HepG2 (cell line): Measurements from ENCODE around the gene NFX1. TPM values are rescaled to one million over a fixed set of nuclear protein-coding genes. Genes with fewer than 3 reads are reported as not detected.
A peak's percentile ranks its signal among the peaks of the same experiment; 100 is the strongest.

Experiments used
- ATAC-seq: fragments of 200-7000 bp; cut with Tn5 transposase; 3 replicates; pipeline ENCODE4 v1.9.1; 2020; ENCODE audit warnings: mild to moderate bottlenecking, moderate library complexity
- BruUV-seq: library from RNA; stranded (reverse); fragments of 400-500 nt; replicated peaks from 2 replicates; lab custom pipeline; 2021; lab: Mats Ljungman, UMichigan
- CTCF ChIA-PET: fragments of 300-600 bp; formaldehyde crosslinking; extraction: SDS; loops from one replicate; lab custom pipeline; 2021; ENCODE audit warnings: low total read pairs, inconsistent platforms, low intra/inter-chr PET ratio; lab: Yijun Ruan, JAX
- POLR2A ChIA-PET: fragments of 350-600 bp; sonication (Branson Sonifier 250); formaldehyde crosslinking; loops from one replicate; lab custom pipeline; 2020; ENCODE audit warnings: antibody characterized with exemption, inconsistent platforms; lab: Yijun Ruan, JAX
- DNase-seq: peaks from one replicate; pipeline ENCODE4 v3.0.0-alpha.2; 2015; ENCODE audit warnings: low spot score
- FAIRE-seq: peaks from 3 replicates; lab custom pipeline; 2011; peaks lifted over from hg19 to GRCh38; lab: Jason Lieb, UNC
- H2AFZ ChIP-seq: one replicate; pipeline ENCODE4 v1.6.1; 2011; ENCODE audit warnings: low read length, inconsistent platforms
- H3K27ac ChIP-seq: fragments of 300-600 bp; 3 replicates; pipeline ENCODE4 v1.8.0; 2011; ENCODE audit warnings: mixed run types, mild to moderate bottlenecking, mixed read lengths, low read length, inconsistent platforms; ENCODE audit not compliant: insufficient read depth; ENCODE audit errors: extremely low read length
- H3K27me3 ChIP-seq, 2 experiments: fragments of 200-600 bp in 1 of 2; 2 replicates in 1 of 2; 3 replicates in 1 of 2; pipeline versions ENCODE4 v1.6.0 to v1.8.0; 2011; ENCODE audit warnings: low read length in 2 of 2, mild to moderate bottlenecking in 2 of 2, moderate library complexity in 2 of 2, inconsistent platforms in 1 of 2; ENCODE audit not compliant: insufficient read depth in 2 of 2, control insufficient read depth in 1 of 2
- H3K36me3 ChIP-seq, 2 experiments: fragments of 200-600 bp in 1 of 2; replicated peaks in 1 of 2; 2 replicates in 1 of 2; 3 replicates in 1 of 2; pipeline versions ENCODE4 v1.5.1 to v1.8.0; 2011; ENCODE audit warnings: low read length in 2 of 2, inconsistent platforms in 1 of 2; ENCODE audit not compliant: insufficient read depth in 2 of 2, control insufficient read depth in 1 of 2
- H3K4me1 ChIP-seq: 2 replicates; pipeline ENCODE4 v1.5.1; 2012; ENCODE audit warnings: low read length, inconsistent platforms; ENCODE audit not compliant: insufficient read depth
- H3K4me2 ChIP-seq: 2 replicates; pipeline ENCODE4 v1.6.0; 2011; ENCODE audit warnings: low read depth, low read length, inconsistent platforms
- H3K4me3 ChIP-seq, 3 experiments: fragments of 200-600 bp in 1 of 3; sonication (generic), shearing (Covaris generic) in 1 of 3; replicated peaks in 1 of 3; 2 replicates each; pipeline ENCODE4 v1.5.1; 2011 to 2016; ENCODE audit warnings: low read length in 3 of 3, inconsistent platforms in 2 of 3, low read depth in 2 of 3, mild to moderate bottlenecking in 2 of 3, control low read depth in 1 of 3, mixed read lengths in 1 of 3; ENCODE audit not compliant: insufficient read depth in 1 of 3
- H3K79me2 ChIP-seq: one replicate; pipeline ENCODE4 v1.6.1; 2011; ENCODE audit warnings: low read length, inconsistent platforms; ENCODE audit not compliant: insufficient read depth
- H3K9ac ChIP-seq: 2 replicates; pipeline ENCODE4 v1.6.0; 2011; ENCODE audit warnings: mild to moderate bottlenecking, low read depth, low read length, inconsistent platforms; ENCODE audit not compliant: insufficient read depth
- H3K9me3 ChIP-seq: 2 replicates; pipeline ENCODE4 v1.5.1; 2012; ENCODE audit warnings: mild to moderate bottlenecking, low read length
- H4K20me1 ChIP-seq: 2 replicates; pipeline ENCODE4 v1.6.0; 2011; ENCODE audit warnings: inconsistent platforms, mild to moderate bottlenecking, low read length, moderate library complexity; ENCODE audit not compliant: insufficient read depth
- ATRX ChIP-seq: sonication (generic); formaldehyde crosslinking; IDR thresholded peaks from 2 replicates; pipeline ENCODE4 v1.4.0; 2020; ENCODE audit warnings: missing genetic modification reagents, borderline replicate concordance
- ETV5 ChIP-seq: IDR thresholded peaks from 2 replicates; pipeline ENCODE4 v1.6.1; 2018; ENCODE audit warnings: missing biosample characterization, missing genetic modification reagents, inconsistent platforms, borderline replicate concordance
- IKZF4 ChIP-seq: sonication (generic); formaldehyde crosslinking; IDR thresholded peaks from 2 replicates; pipeline ENCODE4 v1.5.1; 2020; ENCODE audit warnings: borderline replicate concordance, mild to moderate bottlenecking, low read depth, missing genetic modification reagents; ENCODE audit errors: not compliant biosample characterization
- NFE2L2 ChIP-seq: fragments of 150-350 bp; IDR thresholded peaks from 2 replicates; pipeline ENCODE4 v1.6.1; 2014; ENCODE audit warnings: low read length
- RAD21 ChIP-seq: fragments of 450-650 bp; formaldehyde crosslinking; IDR thresholded peaks from 2 replicates; pipeline ENCODE4 v1.5.0; 2020; ENCODE audit warnings: mild to moderate bottlenecking
- REL ChIP-seq: sonication (generic); formaldehyde crosslinking; conservative IDR thresholded peaks from 2 replicates; pipeline ENCODE4 v1.8.0; 2022; ENCODE audit warnings: mild to moderate bottlenecking, missing genetic modification reagents, moderate library complexity
- RFXAP ChIP-seq: sonication (generic); formaldehyde crosslinking; IDR thresholded peaks from 2 replicates; pipeline ENCODE4 v1.4.0; 2020; ENCODE audit warnings: missing genetic modification reagents, borderline replicate concordance
- SP5 ChIP-seq: IDR thresholded peaks from 2 replicates; pipeline ENCODE4 v1.6.1; 2016; ENCODE audit warnings: low read depth, borderline replicate concordance
- ZFYVE20 ChIP-seq: sonication (generic); formaldehyde crosslinking; IDR thresholded peaks from 2 replicates; pipeline ENCODE4 v1.8.0; 2023; ENCODE audit warnings: low read depth, mild to moderate bottlenecking, moderate library complexity, missing genetic modification reagents, borderline replicate concordance
- ZIK1 ChIP-seq: sonication (generic); formaldehyde crosslinking; IDR thresholded peaks from 2 replicates; pipeline ENCODE4 v1.5.0; 2020; ENCODE audit warnings: mild to moderate bottlenecking, low read depth, missing genetic modification reagents, borderline replicate concordance
- ZNF562 ChIP-seq: sonication (generic); formaldehyde crosslinking; IDR thresholded peaks from 2 replicates; pipeline ENCODE4 v1.8.0; 2022; ENCODE audit warnings: missing genetic modification reagents, borderline replicate concordance
- ZNF605 ChIP-seq: sonication (generic); formaldehyde crosslinking; IDR thresholded peaks from 2 replicates; pipeline ENCODE4 v1.8.0; 2022; ENCODE audit warnings: mild to moderate bottlenecking, missing genetic modification reagents
- ZNF816 ChIP-seq: sonication (generic); formaldehyde crosslinking; IDR thresholded peaks from 2 replicates; pipeline ENCODE4 v1.8.0; 2022; ENCODE audit warnings: missing genetic modification reagents, mild to moderate bottlenecking, borderline replicate concordance
- ZNF879 ChIP-seq: sonication (generic); formaldehyde crosslinking; IDR thresholded peaks from 2 replicates; pipeline ENCODE4 v1.8.1; 2023; ENCODE audit warnings: missing genetic modification reagents
- WGBS: methylation state at CpG from one replicate; pipeline ENCODE4 v1.1.6; 2017; ENCODE audit warnings: low lambda C conversion rate; 5-methylcytosine and 5-hydroxymethylcytosine counted together
- in situ Hi-C: cut with HindIII; loops from 2 replicates; pipeline ENCODE4 v1.10.0; 2017; ENCODE audit warnings: low pct_unique_long_range_greater_than_20kb; ENCODE audit not compliant: extremely low pct_ligation_motif_present
- intact Hi-C: fragments of 100-400 bp; cut with micrococcal nuclease; formaldehyde crosslinking; loops from one replicate; pipeline ENCODE4 v1.10.0; 2022; ENCODE audit not compliant: unreplicated experiment
- polyA plus RNA-seq, 8 experiments: library from polyadenylated mRNA; depleted of rRNA in 3 of 8; stranded (reverse) in 7 of 8; unstranded in 1 of 8; fragments of >200 nt; fragmentation: Illumina TruSeq in 4 of 8; extraction: Trizol in 4 of 8; gene quantifications; 2 replicates each; pipeline versions ENCODE4 v1.2.1 to v1.2.3, GENCODE V29; 2011 to 2016; ENCODE audit warnings: low read depth in 4 of 8, missing spikeins in 1 of 8, mixed read lengths in 1 of 8; ENCODE audit not compliant: insufficient read depth in 1 of 8
- total RNA-seq, 5 experiments: library from RNA; depleted of rRNA; stranded (reverse); fragments of >200 nt; fragmentation: Illumina TruSeq; extraction: Trizol; gene quantifications; 2 replicates each; pipeline ENCODE4 v1.2.3, GENCODE V29; 2016; ENCODE audit warnings: low read depth in 1 of 5
- TF ChIP-seq, protein P1 (sequence below): sonication (generic); formaldehyde crosslinking; IDR thresholded peaks from 2 replicates; pipeline ENCODE4 v1.4.0; 2020; ENCODE audit warnings: missing genetic modification reagents
- TF ChIP-seq, protein P2 (sequence below): sonication (generic); formaldehyde crosslinking; IDR thresholded peaks from 2 replicates; pipeline ENCODE4 v1.8.1; 2023; ENCODE audit warnings: mild to moderate bottlenecking, missing genetic modification reagents
- TF ChIP-seq, protein P3 (sequence below): sonication (generic); formaldehyde crosslinking; IDR thresholded peaks from 2 replicates; pipeline ENCODE4 v1.9.0; 2021; ENCODE audit warnings: missing genetic modification reagents, borderline replicate concordance

NFX1 gene
- total and polyA plus RNA-seq, 2 of the 13 experiments (the other 11 are each of a cell fraction or from before 2014, with no cell fraction given), result 23.9 to 27.5 TPM

DNA sequence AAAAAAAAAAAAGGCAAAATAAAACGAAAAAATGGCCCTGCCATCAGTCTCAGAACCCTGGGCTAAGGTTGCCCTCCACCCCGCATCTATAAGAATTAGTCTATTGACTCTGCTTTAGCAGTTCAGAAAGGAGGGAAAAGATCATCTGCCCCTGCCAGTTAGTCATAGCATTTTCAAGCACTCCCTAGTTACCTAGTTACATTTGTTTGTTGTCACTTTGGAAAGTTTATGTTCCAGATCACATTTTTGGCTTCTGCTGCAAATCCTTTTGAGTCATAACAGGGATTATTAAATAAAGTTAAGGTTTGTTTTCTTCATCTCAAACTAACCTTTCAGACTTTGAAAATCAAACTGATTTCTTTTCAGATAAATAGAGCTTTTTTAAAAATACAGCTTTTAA, 60.0 kb downstream of the NFX1 start:
- peaks cover 16 to 44% of the 10 kb centered on the region in 2 experiments for H3K36me3 ChIP-seq

More for the DNA sequence above, 60.0 kb downstream of the NFX1 start:
- Histone ChIP-seq H3K9ac (no peak overlapping the region), H3K27ac (no peak overlapping the region), H3K9me3 (no peaks in the 10 kb centered on the region), H2AFZ (no peak overlapping the region), H3K4me1 (no peaks in the 10 kb centered on the region), H3K4me3 (no peak overlapping the region), H3K4me2 (no peak overlapping the region), H4K20me1 (no peaks in the 10 kb centered on the region), H3K27me3 (no peaks in the 10 kb centered on the region), H3K79me2 (no peaks in the 10 kb centered on the region)
- in situ Hi-C loops (no loop called here), intact Hi-C loops (no loop called here)
- TF ChIP-seq, protein P1, sequence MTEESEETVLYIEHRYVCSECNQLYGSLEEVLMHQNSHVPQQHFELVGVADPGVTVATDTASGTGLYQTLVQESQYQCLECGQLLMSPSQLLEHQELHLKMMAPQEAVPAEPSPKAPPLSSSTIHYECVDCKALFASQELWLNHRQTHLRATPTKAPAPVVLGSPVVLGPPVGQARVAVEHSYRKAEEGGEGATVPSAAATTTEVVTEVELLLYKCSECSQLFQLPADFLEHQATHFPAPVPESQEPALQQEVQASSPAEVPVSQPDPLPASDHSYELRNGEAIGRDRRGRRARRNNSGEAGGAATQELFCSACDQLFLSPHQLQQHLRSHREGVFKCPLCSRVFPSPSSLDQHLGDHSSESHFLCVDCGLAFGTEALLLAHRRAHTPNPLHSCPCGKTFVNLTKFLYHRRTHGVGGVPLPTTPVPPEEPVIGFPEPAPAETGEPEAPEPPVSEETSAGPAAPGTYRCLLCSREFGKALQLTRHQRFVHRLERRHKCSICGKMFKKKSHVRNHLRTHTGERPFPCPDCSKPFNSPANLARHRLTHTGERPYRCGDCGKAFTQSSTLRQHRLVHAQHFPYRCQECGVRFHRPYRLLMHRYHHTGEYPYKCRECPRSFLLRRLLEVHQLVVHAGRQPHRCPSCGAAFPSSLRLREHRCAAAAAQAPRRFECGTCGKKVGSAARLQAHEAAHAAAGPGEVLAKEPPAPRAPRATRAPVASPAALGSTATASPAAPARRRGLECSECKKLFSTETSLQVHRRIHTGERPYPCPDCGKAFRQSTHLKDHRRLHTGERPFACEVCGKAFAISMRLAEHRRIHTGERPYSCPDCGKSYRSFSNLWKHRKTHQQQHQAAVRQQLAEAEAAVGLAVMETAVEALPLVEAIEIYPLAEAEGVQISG (CRISPR knock-in tag), result no peak
- no peak for TF ChIP-seq REL (CRISPR knock-in tag)
- no peak for TF ChIP-seq RAD21
- TF ChIP-seq ZNF816, result no peak
- TF ChIP-seq RFXAP (CRISPR knock-in tag), result no peak
- no peak for TF ChIP-seq ZNF562
- no peak for TF ChIP-seq ZFYVE20 (CRISPR knock-in tag)
- no peak for TF ChIP-seq SP5 (CRISPR knock-in tag)
- TF ChIP-seq ETV5 (CRISPR knock-in tag), result no peak
- TF ChIP-seq IKZF4 (CRISPR knock-in tag), result no peak
- no peak for TF ChIP-seq ZIK1 (CRISPR knock-in tag)
- TF ChIP-seq, protein P2, sequence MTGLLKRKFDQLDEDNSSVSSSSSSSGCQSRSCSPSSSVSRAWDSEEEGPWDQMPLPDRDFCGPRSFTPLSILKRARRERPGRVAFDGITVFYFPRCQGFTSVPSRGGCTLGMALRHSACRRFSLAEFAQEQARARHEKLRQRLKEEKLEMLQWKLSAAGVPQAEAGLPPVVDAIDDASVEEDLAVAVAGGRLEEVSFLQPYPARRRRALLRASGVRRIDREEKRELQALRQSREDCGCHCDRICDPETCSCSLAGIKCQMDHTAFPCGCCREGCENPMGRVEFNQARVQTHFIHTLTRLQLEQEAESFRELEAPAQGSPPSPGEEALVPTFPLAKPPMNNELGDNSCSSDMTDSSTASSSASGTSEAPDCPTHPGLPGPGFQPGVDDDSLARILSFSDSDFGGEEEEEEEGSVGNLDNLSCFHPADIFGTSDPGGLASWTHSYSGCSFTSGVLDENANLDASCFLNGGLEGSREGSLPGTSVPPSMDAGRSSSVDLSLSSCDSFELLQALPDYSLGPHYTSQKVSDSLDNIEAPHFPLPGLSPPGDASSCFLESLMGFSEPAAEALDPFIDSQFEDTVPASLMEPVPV (CRISPR knock-in tag), result no peak
- no peak for TF ChIP-seq ATRX (CRISPR knock-in tag)
- TF ChIP-seq NFE2L2, result no peak
- TF ChIP-seq ZNF605 (CRISPR knock-in tag), result no peak
- no peak for TF ChIP-seq ZNF879 (CRISPR knock-in tag)
- TF ChIP-seq, protein P3, sequence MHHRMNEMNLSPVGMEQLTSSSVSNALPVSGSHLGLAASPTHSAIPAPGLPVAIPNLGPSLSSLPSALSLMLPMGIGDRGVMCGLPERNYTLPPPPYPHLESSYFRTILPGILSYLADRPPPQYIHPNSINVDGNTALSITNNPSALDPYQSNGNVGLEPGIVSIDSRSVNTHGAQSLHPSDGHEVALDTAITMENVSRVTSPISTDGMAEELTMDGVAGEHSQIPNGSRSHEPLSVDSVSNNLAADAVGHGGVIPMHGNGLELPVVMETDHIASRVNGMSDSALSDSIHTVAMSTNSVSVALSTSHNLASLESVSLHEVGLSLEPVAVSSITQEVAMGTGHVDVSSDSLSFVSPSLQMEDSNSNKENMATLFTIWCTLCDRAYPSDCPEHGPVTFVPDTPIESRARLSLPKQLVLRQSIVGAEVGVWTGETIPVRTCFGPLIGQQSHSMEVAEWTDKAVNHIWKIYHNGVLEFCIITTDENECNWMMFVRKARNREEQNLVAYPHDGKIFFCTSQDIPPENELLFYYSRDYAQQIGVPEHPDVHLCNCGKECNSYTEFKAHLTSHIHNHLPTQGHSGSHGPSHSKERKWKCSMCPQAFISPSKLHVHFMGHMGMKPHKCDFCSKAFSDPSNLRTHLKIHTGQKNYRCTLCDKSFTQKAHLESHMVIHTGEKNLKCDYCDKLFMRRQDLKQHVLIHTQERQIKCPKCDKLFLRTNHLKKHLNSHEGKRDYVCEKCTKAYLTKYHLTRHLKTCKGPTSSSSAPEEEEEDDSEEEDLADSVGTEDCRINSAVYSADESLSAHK (CRISPR knock-in tag), result no peak
- ChIA-PET CTCF (no interaction called here), POLR2A (interaction anchor here (1.8 kb wide), 1 partner anchor 50 kb away, joined by 5 read pairs; no protein-coding TSS in a partner anchor)
- BruUV-seq, result no TSS peak
- WGBS, result 81% methylated on average over 2 of the region's 2 CpGs
- no peak for FAIRE-seq
- DNase-seq, result no peak
- ATAC-seq, result peak; percentile 39
